ENCODE results near the gene FAM47E. TPM values are rescaled to one million over a fixed set of nuclear protein-coding genes. Genes with fewer than 3 reads are reported as not detected.

Gene FAM47E
- total and polyA plus RNA-seq, 9 of the 15 experiments (the other 6 are each of a cell fraction or from before 2014, with no cell fraction given) = 3.7 to 15.6 (median 6.4) TPM

- POLR2A ChIA-PET = interaction anchor here (0.7 kb wide), 1 partner anchor 19 kb away, joined by 4 read pairs; no protein-coding TSS in a partner anchor
- no peak overlapping the region for H3K4me3 ChIP-seq
- intact Hi-C loops (cut with micrococcal nuclease) = loop anchor here (2.0 kb wide), 1 partner anchor 18 kb away; no protein-coding TSS in a partner anchor
These were observed 36.4 kb upstream of the FAM47E start for GRCh38 chr4:76215077-76215476.

More at GRCh38 chr4:76215077-76215476, 36.4 kb upstream of the FAM47E start:
- no peak for ATAC-seq
- Histone ChIP-seq H2AFZ (ENCODE audit: low read depth, low read length) (no peak overlapping the region), H3K36me3 (ENCODE audit: control insufficient read depth, insufficient read depth, low read length) (no peaks in the 10 kb centered on the region), H3K27ac (ENCODE audit: extremely low read depth, low read depth, low read length) (no peak overlapping the region), H3K79me2 (ENCODE audit: control insufficient read depth, insufficient read depth, low read length) (peaks cover 18% of the 10 kb centered on the region), H3K4me1 (replicated peaks in 1 of 2; ENCODE audit: control insufficient read depth in 2 of 2, insufficient read depth in 2 of 2, low read length in 2 of 2) (peaks cover 15 to 23% of the 10 kb centered on the region in 2 experiments), H3K27me3 (ENCODE audit: control insufficient read depth in 2 of 2, insufficient read depth in 2 of 2, low read length in 2 of 2) (no peaks in the 10 kb centered on the region), H3K9me3 (replicated peaks; ENCODE audit: control insufficient read depth, insufficient read depth, low read depth, low read length) (no peaks in the 10 kb centered on the region), H3K4me2 (ENCODE audit: insufficient read depth, low read length) (no peak overlapping the region), H3K9me1 (ENCODE audit: control insufficient read depth, insufficient read depth, low read length) (no peaks in the 10 kb centered on the region), H3K9ac (ENCODE audit: insufficient read depth in 1 of 2, low read depth in 2 of 2, low read length in 2 of 2) (peak overlapping the region in 1 of 2 experiments; percentile 15; a peak in 1 of 4 replicates), H4K20me1 (replicated peaks; ENCODE audit: control insufficient read depth, insufficient read depth, low read length) (no peaks in the 10 kb centered on the region)
- no TSS peak for BruUV-seq (replicated peaks)
- DNase-seq (ENCODE audit: extremely low read depth in 1 of 4, low spot score in 3 of 4) = peak in 1 of 4 experiments; percentile 11
- in situ Hi-C loops (cut with MboI) = no loop called here
- FAIRE-seq = no peak
- TF ChIP-seq KLF16 (IDR thresholded peaks at IDR 0.05) (no peak), ARHGAP35 (IDR thresholded peaks at IDR 0.05; ENCODE audit: partially characterized antibody) (no peak), CHD4 (IDR thresholded peaks at IDR 0.05; ENCODE audit: insufficient read depth, insufficient replicate concordance, low read depth, low read length, poor library complexity, severe bottlenecking) (no peak), SRSF1 (IDR thresholded peaks at IDR 0.05; ENCODE audit: low read depth, low read length) (no peak), XRCC4 (IDR thresholded peaks at IDR 0.05; ENCODE audit: extremely low read depth, insufficient read depth, insufficient read length) (no peak), RBM14 (IDR thresholded peaks at IDR 0.05; ENCODE audit: borderline replicate concordance, insufficient read depth, low read depth, low read length) (no peak), ZNF79 (CRISPR knock-in tag; IDR thresholded peaks at IDR 0.05; ENCODE audit: low read depth) (no peak)
- TF ChIP-seq, protein P1, sequence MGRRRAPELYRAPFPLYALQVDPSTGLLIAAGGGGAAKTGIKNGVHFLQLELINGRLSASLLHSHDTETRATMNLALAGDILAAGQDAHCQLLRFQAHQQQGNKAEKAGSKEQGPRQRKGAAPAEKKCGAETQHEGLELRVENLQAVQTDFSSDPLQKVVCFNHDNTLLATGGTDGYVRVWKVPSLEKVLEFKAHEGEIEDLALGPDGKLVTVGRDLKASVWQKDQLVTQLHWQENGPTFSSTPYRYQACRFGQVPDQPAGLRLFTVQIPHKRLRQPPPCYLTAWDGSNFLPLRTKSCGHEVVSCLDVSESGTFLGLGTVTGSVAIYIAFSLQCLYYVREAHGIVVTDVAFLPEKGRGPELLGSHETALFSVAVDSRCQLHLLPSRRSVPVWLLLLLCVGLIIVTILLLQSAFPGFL (CRISPR knock-in tag; IDR thresholded peaks at IDR 0.05) = no peak
- CTCF ChIA-PET (ENCODE audit: low intra/inter-chr PET ratio) = no interaction called here
- 91% methylated on average over 3 of the region's 3 CpGs for WGBS (ENCODE audit: insufficient coverage, low coverage, missing lambda C conversion rate)
